H7 (cell line): Measurements from ENCODE around the gene MPND. TPM values are rescaled to one million over a fixed set of nuclear protein-coding genes. Genes with fewer than 3 reads are reported as not detected.
A peak's percentile ranks its signal among the peaks of the same experiment; 100 is the strongest.

ENCODE experiments used
- DNase-seq: peaks from one replicate; pipeline ENCODE4 v3.0.0; 2012
- H3K27me3 ChIP-seq: 2 replicates; pipeline ENCODE4 v1.6.0; 2011; ENCODE audit warnings: mild to moderate bottlenecking, low read length; ENCODE audit not compliant: control insufficient read depth, insufficient read depth
- H3K36me3 ChIP-seq: replicated peaks from 2 replicates; pipeline ENCODE4 v1.5.1; 2011; ENCODE audit warnings: low read length; ENCODE audit not compliant: control insufficient read depth, insufficient read depth
- H3K4me3 ChIP-seq: 2 replicates; pipeline ENCODE4 v1.5.1; 2011; ENCODE audit warnings: low read depth, mild to moderate bottlenecking, control low read depth, low read length, moderate library complexity; ENCODE audit not compliant: insufficient read depth
- total RNA-seq: library from RNA; depleted of rRNA; stranded (reverse); fragments of >200 nt; shearing (Covaris generic); gene quantifications from 2 replicates; pipeline ENCODE4 v1.2.3, GENCODE V29; 2014

The MPND gene
- total RNA-seq, 1 experiment from 2014 or later, result 17.4 TPM

GRCh38 chr19:4350726-4351125, 7.4 kb downstream of the MPND start:
- Histone ChIP-seq H3K4me3 (no peak overlapping the region), H3K36me3 (peaks cover 1% of the 10 kb centered on the region), H3K27me3 (no peaks in the 10 kb centered on the region)
- peak; percentile 32 for DNase-seq

- DNase-seq, result peak; percentile 93
- H3K4me3 ChIP-seq, result no peak overlapping the region
- 0 out of 2 replicates have a peak, but pooled peaks cover 1% of the 10 kb centered on the region for H3K36me3 ChIP-seq
Observed at GRCh38 chr19:4352701-4353121, 9.3 kb downstream of the MPND start.

DNA sequence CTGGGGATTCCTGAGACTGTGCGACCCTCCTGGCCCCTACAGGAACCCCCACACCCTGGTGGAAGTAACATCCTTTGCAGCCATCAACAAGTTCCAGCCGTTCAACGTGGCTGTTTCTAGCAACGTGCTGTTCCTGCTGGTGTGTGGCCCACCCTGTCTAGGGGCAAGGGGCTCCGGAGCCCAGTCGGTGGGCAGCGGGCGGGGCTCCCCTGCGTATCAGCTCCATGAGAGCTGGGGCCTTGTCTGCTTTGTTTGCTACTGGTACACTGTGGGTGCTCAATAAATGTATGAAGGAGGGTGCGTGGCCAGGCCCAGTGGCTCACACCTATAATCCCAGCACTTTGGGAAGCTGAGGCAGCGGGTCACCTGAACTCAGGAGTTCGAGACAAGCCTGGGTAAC, 10.9 kb downstream of the MPND start:
- DNase-seq, result no peak
- H3K27me3 ChIP-seq, result no peaks in the 10 kb centered on the region
- peaks cover 1% of the 10 kb centered on the region; the same call in 1 of the 2 replicates for H3K36me3 ChIP-seq
- H3K4me3 ChIP-seq, result no peak overlapping the region

More at GRCh38 chr19:4352701-4353121, 9.3 kb downstream of the MPND start:
- no peaks in the 10 kb centered on the region for H3K27me3 ChIP-seq

- DNase-seq, result peak; percentile 44
- Histone ChIP-seq H3K4me3 (no peak overlapping the region), H3K27me3 (no peaks in the 10 kb centered on the region), H3K36me3 (peaks cover 1% of the 10 kb centered on the region; the same call in 1 of the 2 replicates)
Observed at GRCh38 chr19:4354897-4355296, 11.5 kb downstream of the MPND start.

- Histone ChIP-seq H3K27me3 (no peaks in the 10 kb centered on the region), H3K36me3 (peaks cover 3% of the 10 kb centered on the region), H3K4me3 (no peak overlapping the region)
- DNase-seq, result peak; percentile 65
Observed at GRCh38 chr19:4357095-4357797, 13.9 kb downstream of the MPND start.

- Histone ChIP-seq H3K27me3 (no peaks in the 10 kb centered on the region), H3K4me3 (no peak overlapping the region), H3K36me3 (peaks cover 3% of the 10 kb centered on the region)
- peak; percentile 58 for DNase-seq
Observed at GRCh38 chr19:4357921-4358326, 14.6 kb downstream of the MPND start.

DNA sequence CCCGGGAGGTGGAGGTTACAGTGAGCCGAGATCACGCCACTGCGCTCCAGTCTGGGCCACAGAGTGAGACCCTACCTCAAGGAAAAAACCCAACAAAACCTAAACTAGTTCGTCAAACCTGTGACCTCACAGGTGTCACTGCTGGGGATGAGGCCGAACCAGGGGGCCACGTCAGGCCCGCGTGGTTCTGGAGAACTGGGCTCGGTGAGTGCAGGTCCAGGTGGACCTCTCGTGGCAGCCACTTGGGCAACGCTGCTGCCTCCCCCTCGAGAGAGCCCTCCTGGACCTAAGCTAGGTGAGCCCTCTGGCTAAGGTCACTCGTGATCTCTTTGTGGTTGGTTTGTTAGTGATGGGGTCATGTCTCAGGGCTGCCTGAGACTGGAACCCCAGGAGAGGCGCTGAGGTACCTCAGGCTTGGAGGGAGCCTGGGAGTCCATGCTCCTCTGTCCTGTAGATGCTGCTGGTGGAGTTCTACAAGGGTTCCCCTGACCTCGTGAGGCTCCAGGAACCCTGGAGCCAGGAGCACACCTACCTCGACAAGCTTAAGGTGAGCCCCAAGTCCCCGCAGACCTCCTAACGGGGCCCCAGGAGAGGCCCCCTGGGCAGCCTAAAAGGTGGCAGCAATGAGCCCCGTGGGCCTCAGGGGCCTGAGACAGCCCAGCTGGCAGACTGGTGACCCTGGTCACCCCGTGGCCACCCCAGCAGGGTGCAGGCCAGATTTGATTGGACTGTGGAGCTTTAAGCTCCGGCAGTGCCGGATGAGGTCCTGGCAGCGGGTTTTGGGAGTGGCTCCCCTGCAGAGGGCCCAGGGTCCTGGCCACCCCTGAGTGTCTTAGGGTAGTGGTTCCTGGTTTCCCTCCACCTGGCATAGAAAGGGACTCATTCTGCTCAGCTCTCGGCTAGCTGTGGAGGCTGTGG, 15.6 kb downstream of the MPND start:
- H3K36me3 ChIP-seq, result peaks cover 3% of the 10 kb centered on the region
- no peak overlapping the region for H3K4me3 ChIP-seq
- peak; percentile 54 for DNase-seq
- H3K27me3 ChIP-seq, result no peaks in the 10 kb centered on the region

GRCh38 chr19:4359627-4360000, 16.3 kb downstream of the MPND start:
- DNase-seq, result no peak
- Histone ChIP-seq H3K4me3 (no peak overlapping the region), H3K27me3 (no peaks in the 10 kb centered on the region), H3K36me3 (peaks cover 3% of the 10 kb centered on the region)

DNA sequence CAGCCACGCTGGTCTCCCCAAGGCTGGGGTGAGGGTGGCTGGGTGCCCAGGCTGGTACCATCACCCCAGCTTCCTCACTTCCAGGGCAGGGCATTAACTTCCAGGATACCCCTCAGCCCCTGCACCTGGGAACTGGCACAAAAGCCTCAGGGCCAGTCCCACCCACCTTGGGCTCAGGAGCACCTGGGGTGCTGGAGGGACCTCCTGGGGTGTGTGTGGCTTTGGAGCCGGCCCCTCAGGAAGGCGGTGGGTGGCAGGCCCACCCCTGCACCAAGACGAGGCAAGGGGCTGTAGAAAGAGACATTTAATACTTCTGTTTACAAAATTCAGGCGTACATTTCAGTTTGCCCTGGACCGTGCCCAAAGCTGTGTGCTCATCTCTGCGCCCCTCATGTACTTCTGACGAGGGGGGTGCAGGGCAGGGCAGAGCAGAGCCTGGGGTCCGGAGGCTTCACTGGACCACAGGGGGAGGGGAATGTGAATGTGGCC, 16.8 kb downstream of the MPND start:
- Histone ChIP-seq H3K4me3 (no peak overlapping the region), H3K36me3 (peaks cover 5% of the 10 kb centered on the region), H3K27me3 (no peaks in the 10 kb centered on the region)
- peak; percentile 40 for DNase-seq

DNA sequence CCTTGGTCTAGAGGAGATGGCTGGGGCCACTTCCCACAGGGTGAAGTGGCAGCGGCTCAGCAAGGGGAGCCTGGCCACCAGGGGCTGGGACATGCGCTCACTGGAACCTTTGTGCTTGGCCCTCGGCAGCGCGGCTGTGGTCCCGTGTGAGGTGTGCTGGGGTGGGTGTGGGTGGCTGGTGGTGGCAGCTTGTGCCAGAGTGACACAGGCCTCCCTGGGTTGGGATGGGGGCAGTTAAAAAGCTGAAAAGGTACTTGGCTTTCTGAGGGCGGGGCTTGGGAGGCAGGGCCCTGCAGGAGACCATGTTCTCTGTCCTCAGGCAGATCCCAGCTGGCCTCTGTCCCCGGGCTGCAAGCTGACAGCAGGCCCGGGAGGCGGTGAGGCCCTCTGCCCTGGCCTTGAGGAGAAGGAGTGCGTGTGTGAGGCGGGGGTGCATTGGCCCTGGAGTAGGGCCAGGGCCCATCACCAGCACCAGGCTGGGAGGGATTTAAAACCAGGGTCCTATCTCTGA, 17.3 kb downstream of the MPND start:
- DNase-seq, result peak; percentile 74
- Histone ChIP-seq H3K4me3 (no peak overlapping the region), H3K27me3 (no peaks in the 10 kb centered on the region), H3K36me3 (peaks cover 5% of the 10 kb centered on the region)

DNA sequence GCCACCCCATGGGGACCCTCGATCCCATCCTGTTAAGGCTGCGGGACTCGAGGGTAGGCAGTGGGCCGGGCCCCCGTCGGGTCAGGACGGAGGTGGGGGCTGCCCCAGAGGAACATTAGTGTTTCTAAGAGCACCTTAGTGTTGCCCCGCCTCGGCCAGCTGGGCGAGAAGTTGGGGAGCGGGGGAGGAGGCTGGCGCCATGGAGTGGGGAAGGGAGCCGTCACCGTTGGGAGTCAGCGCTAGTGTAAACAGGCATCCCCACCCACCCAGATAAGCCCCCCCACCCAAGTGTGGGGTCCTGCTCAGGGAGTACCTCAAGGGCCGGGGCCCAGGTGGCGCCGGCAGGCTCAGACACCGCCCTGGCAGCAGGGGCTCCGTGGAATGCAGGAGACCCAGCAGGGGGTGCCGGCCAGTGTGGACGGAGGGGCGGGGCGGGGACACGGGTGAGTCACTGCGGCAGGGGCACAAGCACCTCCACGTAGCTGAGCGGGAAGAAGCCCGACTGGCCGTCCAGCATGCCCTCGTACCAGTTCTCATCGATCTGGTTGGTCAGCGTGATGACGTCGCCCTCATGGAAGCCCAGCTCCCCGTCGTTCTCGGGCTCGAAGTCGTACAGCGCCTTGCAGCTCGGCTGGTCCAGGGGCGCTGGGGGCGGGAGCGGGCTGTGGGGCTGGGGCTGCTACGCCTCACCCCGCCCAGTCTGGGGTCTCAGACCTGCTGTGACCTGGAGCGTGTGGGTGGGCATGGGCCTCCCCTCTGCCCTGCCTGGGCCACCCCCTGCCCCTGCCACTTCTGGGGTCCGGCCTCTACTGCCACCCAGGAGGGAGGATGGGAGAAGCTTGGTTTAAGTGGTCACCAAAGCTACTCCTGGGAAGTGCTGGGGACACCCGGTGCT, 18.0 kb downstream of the MPND start:
- Histone ChIP-seq H3K4me3 (no peak overlapping the region), H3K36me3 (peaks cover 5% of the 10 kb centered on the region), H3K27me3 (no peaks in the 10 kb centered on the region)
- DNase-seq, result peak; percentile 87

DNA sequence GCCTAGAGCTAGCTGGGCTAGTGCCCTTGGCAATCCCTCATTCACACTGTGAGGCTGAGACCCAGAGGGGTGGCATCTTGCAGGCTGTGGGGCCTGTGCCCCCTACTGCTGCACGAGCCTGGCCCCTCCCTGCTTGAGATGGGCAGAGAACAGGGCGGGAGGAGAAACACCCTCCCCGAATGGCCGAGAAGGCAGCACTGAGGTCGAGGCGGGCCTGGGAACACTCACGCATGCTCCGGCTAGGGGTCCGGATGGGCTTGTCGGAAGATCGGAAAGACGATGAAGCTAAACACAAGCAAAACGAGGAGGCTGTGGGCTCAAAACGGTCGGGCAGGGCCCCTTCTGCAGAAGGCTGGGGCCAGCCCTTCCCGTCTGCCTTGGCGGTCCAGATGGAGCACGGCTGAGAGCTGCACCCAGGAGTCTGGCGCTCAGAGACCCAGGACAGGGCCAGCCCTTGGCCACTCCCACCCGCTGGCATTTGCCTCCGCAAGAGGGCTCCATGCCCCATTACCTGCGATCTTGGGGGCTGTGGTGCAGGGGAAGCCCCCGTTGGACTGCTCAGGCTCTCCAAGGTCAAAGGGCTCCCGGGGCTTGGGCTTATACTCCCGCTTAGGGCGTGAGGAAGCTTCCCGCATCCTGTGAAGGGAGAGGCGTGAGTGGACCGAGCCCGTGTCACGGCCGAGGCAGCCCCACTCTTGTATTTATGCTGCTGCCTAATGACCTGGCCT, 18.9 kb downstream of the MPND start:
- Histone ChIP-seq H3K36me3 (peaks cover 5% of the 10 kb centered on the region), H3K27me3 (no peaks in the 10 kb centered on the region), H3K4me3 (no peak overlapping the region)
- DNase-seq, result no peak

DNA sequence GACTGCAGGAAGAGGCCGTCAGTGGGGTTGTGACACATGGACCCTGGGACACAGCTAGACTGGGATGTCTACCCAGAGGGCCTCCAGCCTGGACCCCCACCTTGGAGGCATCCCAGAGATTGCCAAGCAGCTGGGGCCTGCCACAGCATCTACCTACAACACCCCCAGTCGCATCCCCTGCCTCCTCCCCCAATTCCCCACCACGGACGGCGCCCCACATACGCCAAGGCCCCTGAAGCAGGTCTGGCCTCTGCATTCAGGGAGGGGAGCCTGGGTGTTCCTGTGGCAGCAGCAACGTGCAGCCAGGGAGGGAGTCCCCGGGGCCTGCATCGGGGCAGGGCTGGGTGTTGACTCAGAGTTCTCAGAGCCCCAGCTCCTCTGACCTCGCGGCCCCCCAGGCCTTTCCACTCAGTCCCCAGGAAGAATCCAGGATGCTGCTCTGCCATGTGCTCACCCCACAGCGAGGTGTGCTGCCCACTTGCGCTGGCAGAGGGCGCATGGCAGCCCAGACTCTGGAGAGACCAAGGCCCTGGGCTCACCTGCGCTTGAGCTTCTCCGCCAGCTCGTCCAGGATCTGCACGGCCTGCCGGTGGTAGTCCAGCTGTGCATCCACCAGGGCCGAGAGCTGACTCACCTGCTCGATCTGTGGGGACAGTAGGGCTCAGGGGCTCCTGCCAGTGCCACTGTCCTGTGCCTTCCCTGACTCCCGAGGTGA, 19.6 kb downstream of the MPND start:
- peak; percentile 85 for DNase-seq
- peaks cover 5% of the 10 kb centered on the region for H3K36me3 ChIP-seq
- no peaks in the 10 kb centered on the region for H3K27me3 ChIP-seq
- H3K4me3 ChIP-seq, result no peak overlapping the region
